Activated CD4-positive, alpha-beta T cell treated with anti-CD3 and anti-CD28 coated beads, Interleukin-2, amount 10 ng/mL, durations not matched to agents 24 days and 14 days (primary cell): ENCODE data around the gene CEP72. TPM values are rescaled to one million over a fixed set of nuclear protein-coding genes. Genes with fewer than 3 reads are reported as not detected.

Experiments
- DNase-seq: peaks from one replicate; pipeline ENCODE4 v3.0.0; 2022
- H3K27ac Mint-ChIP-seq: one replicate; pipeline ENCODE4 v1.8.0; 2022; ENCODE audit warnings: mild to moderate bottlenecking, mixed read lengths
- H3K27me3 Mint-ChIP-seq: one replicate; pipeline ENCODE4 v1.8.0; 2022; ENCODE audit warnings: mixed read lengths
- H3K36me3 Mint-ChIP-seq: one replicate; pipeline ENCODE4 v1.8.0; 2022; ENCODE audit warnings: low read depth, mild to moderate bottlenecking, mixed read lengths
- H3K4me1 Mint-ChIP-seq: one replicate; pipeline ENCODE4 v1.8.0; 2021; ENCODE audit warnings: mixed read lengths
- H3K4me3 Mint-ChIP-seq: one replicate; pipeline ENCODE4 v1.8.0; 2022; ENCODE audit warnings: mild to moderate bottlenecking, moderate library complexity, mixed read lengths
- H3K9me3 Mint-ChIP-seq: one replicate; pipeline ENCODE4 v1.8.0; 2021; ENCODE audit warnings: mixed read lengths
- intact Hi-C: fragments of 100-400 bp; cut with micrococcal nuclease; formaldehyde crosslinking; loops from one replicate; pipeline ENCODE4 v1.15.1; 2023
- total RNA-seq: library from RNA; stranded (reverse); gene quantifications from 2 replicates; pipeline ENCODE4 v1.2.3, GENCODE V29; 2022

The CEP72 gene
- total RNA-seq, 1 donor from 2014 or later: 36.0 TPM

DNA sequence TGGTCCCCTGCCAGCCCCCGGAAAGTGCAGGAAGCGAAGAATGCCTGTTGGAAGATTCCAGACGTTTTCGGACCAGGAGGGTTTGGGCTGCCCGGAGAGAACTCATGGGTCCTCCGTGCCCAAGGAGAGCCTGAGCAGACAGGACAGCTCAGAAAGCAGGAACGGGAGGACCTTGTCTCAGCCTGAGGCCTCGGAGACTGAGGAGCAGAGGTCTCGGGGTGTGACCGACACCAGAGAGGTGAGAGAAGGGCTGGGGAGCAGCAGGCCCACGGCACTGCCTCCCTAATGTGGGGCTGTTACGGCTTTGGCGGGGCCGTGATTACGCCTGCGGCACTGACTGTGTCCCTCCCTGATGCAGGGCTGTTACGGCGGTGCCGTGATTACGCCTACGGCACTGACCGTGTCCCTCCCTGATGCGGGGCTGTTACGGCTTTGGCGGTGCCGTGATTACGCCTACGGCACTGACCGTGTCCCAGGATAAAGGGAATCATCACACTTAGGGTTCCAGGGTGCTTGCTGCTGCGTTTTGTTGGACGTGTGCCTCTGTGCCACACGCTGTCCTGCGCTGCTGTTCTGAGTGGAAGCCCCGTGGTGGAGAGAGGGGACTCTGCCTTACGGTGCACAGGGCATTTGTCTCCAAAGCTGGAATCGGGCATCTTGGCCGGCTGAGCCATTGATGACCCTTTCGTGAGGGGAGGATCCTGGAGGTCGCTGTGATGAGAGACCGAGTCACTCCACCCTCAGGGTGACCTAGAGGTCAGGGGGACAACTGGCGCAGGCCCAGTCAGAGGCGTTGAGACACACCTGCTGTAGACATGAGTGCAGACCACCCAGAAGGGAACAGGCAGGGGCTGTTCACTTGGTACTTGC lies 25.7 kb downstream of the CEP72 start:
- H3K27ac Mint-ChIP-seq: no peak overlapping the region
- no peaks in the 10 kb centered on the region for H3K4me1 Mint-ChIP-seq
- intact Hi-C loops: no loop called here
- H3K9me3 Mint-ChIP-seq: no peaks in the 10 kb centered on the region
- no peak for DNase-seq
- peaks cover 32% of the 10 kb centered on the region for H3K36me3 Mint-ChIP-seq
- no peak overlapping the region for H3K4me3 Mint-ChIP-seq
- no peaks in the 10 kb centered on the region for H3K27me3 Mint-ChIP-seq

GRCh38 chr5:638501-639252 lies 26.5 kb downstream of the CEP72 start:
- DNase-seq: no peak
- intact Hi-C loops: no loop called here
- Mint-ChIP-seq H3K4me3 (no peak overlapping the region), H3K27ac (no peak overlapping the region), H3K4me1 (no peaks in the 10 kb centered on the region), H3K36me3 (peaks cover 32% of the 10 kb centered on the region), H3K27me3 (no peaks in the 10 kb centered on the region), H3K9me3 (no peaks in the 10 kb centered on the region)

GRCh38 chr5:639253-639530 lies 27.1 kb downstream of the CEP72 start:
- Mint-ChIP-seq H3K27ac (no peak overlapping the region), H3K4me1 (no peaks in the 10 kb centered on the region), H3K9me3 (no peaks in the 10 kb centered on the region), H3K36me3 (peaks cover 34% of the 10 kb centered on the region), H3K27me3 (no peaks in the 10 kb centered on the region), H3K4me3 (no peak overlapping the region)
- intact Hi-C loops: no loop called here
- no peak for DNase-seq

DNA sequence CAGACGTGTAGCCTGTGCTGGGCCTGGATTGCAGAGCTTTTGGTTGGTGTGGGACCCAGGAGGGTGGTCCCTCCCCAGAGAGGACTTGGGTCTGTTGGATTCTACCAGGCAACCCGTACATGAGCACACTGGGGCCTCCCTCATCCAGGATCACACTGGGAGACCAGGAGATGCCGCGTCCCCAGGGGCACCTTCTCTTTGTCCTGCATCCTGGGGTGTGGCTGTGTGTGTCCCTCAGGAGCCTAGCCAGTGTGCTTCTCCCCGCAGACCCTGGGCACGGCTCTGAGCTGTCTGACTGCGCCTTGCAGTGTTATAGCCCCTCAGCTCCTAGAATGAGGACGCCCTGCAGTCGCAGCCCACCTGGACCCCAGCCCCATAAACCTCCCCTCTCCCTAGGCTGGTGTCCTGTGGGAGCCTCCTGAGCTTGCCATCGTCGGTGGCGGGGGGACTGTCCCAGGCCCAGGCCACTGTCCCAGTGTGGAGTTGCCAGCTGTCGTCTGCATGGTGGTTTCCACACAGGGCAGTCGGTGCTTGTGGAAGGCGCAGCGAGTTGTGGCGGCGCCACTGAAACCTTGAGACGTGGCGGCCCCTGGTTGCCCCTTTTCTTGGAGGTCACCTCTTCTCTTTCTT lies 27.6 kb downstream of the CEP72 start:
- H3K36me3 Mint-ChIP-seq: peaks cover 32% of the 10 kb centered on the region
- DNase-seq: no peak
- H3K9me3 Mint-ChIP-seq: no peaks in the 10 kb centered on the region
- H3K27me3 Mint-ChIP-seq: no peaks in the 10 kb centered on the region
- H3K4me3 Mint-ChIP-seq: no peak overlapping the region
- no peaks in the 10 kb centered on the region for H3K4me1 Mint-ChIP-seq
- H3K27ac Mint-ChIP-seq: no peak overlapping the region
- intact Hi-C loops: no loop called here

- no peaks in the 10 kb centered on the region for H3K4me1 Mint-ChIP-seq
- H3K36me3 Mint-ChIP-seq: peaks cover 33% of the 10 kb centered on the region
- no peaks in the 10 kb centered on the region for H3K9me3 Mint-ChIP-seq
- intact Hi-C loops: no loop called here
- no peak overlapping the region for H3K27ac Mint-ChIP-seq
- no peak for DNase-seq
- no peaks in the 10 kb centered on the region for H3K27me3 Mint-ChIP-seq
- H3K4me3 Mint-ChIP-seq: no peak overlapping the region
Observed at GRCh38 chr5:640461-641330, 28.6 kb downstream of the CEP72 start.

DNA sequence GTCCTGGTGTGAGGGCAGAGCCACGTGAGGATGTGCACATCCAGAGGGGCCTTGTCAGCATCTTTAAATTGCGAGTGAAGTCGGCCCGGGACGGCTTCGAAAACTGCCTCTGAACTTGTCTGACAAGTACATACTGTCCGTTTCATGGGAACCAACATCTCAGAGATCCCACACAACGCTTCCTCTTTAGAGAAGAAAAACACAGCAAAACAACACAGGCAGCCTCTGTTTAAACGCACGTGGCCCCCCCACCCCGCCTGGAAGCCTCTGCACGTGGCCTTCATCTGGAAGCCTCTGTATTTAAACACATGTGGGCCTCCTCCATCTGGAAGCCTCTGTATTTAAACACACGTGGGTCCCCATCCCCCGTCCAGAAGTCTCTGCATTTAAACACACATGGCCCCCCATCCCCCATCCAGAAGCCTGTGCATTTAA lies 29.2 kb downstream of the CEP72 start:
- intact Hi-C loops: no loop called here
- H3K27ac Mint-ChIP-seq: no peak overlapping the region
- DNase-seq: no peak
- peaks cover 32% of the 10 kb centered on the region for H3K36me3 Mint-ChIP-seq
- no peaks in the 10 kb centered on the region for H3K4me1 Mint-ChIP-seq
- H3K9me3 Mint-ChIP-seq: no peaks in the 10 kb centered on the region
- H3K4me3 Mint-ChIP-seq: no peak overlapping the region
- no peaks in the 10 kb centered on the region for H3K27me3 Mint-ChIP-seq

DNA sequence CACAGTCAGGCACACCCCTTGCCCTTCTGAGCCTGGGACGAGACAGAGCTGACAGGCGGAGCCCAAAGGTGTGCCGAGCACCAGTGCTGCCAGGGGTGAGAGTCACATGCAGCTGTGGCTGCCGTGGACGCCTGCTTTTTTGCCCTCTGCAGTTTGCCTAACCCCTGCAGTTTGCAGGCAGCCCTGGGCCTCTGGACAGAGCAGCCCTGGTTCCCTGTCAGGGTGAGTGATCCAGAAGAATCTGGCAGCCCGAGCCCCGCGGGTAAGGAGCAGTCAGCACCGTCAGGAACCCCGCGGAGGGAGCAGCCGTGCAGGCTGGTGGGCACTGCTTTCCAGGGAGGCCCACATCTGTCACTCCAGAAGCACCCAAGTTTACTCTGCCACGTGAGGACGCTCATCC lies 30.3 kb downstream of the CEP72 start:
- Mint-ChIP-seq H3K27ac (no peak overlapping the region), H3K4me3 (no peak overlapping the region), H3K4me1 (no peaks in the 10 kb centered on the region), H3K9me3 (no peaks in the 10 kb centered on the region), H3K27me3 (no peaks in the 10 kb centered on the region), H3K36me3 (peaks cover 30% of the 10 kb centered on the region)
- intact Hi-C loops: no loop called here
- DNase-seq: no peak

DNA sequence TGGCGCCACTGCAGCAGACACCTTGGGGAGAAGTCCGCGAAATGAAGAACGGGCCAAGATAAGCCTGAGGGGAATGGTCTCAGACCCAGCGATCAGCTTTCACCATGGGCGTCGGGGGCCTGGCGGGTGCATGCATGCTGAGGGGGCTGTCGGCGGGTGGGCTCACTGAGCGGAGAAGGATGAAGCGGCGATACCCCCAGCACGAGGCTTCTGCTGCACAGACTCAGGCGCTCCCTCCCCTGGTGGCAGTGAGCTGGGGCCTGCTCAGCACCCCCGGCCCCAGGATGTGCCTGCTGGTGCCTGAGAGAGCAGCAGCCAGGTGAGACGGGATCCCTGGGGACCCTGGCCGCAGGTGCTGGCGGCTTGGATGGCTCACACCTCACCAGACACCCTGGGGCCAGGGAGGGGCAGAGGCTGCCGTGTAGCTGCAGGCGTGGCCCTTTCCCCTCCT lies 31.2 kb downstream of the CEP72 start:
- intact Hi-C loops: no loop called here
- no peaks in the 10 kb centered on the region for H3K27me3 Mint-ChIP-seq
- H3K36me3 Mint-ChIP-seq: peaks cover 26% of the 10 kb centered on the region
- no peak for DNase-seq
- H3K27ac Mint-ChIP-seq: no peak overlapping the region
- no peak overlapping the region for H3K4me3 Mint-ChIP-seq
- H3K4me1 Mint-ChIP-seq: no peaks in the 10 kb centered on the region
- H3K9me3 Mint-ChIP-seq: no peaks in the 10 kb centered on the region

DNA sequence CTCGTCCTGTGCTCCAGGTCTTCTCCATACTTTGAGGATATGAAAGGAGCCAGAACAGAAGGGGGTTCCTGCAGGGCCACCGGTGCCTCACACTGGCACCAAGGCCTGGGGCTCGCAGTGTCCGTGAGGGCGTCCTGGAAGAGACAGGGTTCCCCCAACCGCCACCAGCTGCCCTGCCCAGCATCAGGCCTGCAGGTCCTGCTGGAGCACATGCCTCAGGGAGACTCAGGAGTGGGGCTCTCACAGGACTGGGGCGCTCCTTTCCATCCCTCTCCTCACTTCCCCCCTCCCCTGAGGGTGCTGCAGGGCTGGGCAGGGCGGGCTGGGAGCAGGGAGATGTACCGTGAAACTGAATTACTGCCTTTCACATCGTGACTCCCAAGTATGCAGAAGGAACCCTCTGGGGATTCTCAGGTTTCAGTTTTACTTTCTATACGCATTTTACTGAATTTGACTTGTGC lies 31.7 kb downstream of the CEP72 start:
- intact Hi-C loops: no loop called here
- Mint-ChIP-seq H3K4me3 (no peak overlapping the region), H3K27ac (no peak overlapping the region), H3K4me1 (no peaks in the 10 kb centered on the region), H3K27me3 (no peaks in the 10 kb centered on the region), H3K36me3 (peaks cover 26% of the 10 kb centered on the region), H3K9me3 (no peaks in the 10 kb centered on the region)
- no peak for DNase-seq

- no peak overlapping the region for H3K27ac Mint-ChIP-seq
- H3K9me3 Mint-ChIP-seq: no peaks in the 10 kb centered on the region
- H3K4me3 Mint-ChIP-seq: no peak overlapping the region
- H3K4me1 Mint-ChIP-seq: no peaks in the 10 kb centered on the region
- intact Hi-C loops: no loop called here
- H3K36me3 Mint-ChIP-seq: peaks cover 24% of the 10 kb centered on the region
- DNase-seq: no peak
- H3K27me3 Mint-ChIP-seq: no peaks in the 10 kb centered on the region
Observed at GRCh38 chr5:644509-644908, 32.4 kb downstream of the CEP72 start.

GRCh38 chr5:644971-645370 lies 32.8 kb downstream of the CEP72 start:
- H3K4me1 Mint-ChIP-seq: no peaks in the 10 kb centered on the region
- no peaks in the 10 kb centered on the region for H3K9me3 Mint-ChIP-seq
- no peak overlapping the region for H3K4me3 Mint-ChIP-seq
- H3K27me3 Mint-ChIP-seq: no peaks in the 10 kb centered on the region
- no peak for DNase-seq
- intact Hi-C loops: no loop called here
- peaks cover 24% of the 10 kb centered on the region for H3K36me3 Mint-ChIP-seq
- no peak overlapping the region for H3K27ac Mint-ChIP-seq

DNA sequence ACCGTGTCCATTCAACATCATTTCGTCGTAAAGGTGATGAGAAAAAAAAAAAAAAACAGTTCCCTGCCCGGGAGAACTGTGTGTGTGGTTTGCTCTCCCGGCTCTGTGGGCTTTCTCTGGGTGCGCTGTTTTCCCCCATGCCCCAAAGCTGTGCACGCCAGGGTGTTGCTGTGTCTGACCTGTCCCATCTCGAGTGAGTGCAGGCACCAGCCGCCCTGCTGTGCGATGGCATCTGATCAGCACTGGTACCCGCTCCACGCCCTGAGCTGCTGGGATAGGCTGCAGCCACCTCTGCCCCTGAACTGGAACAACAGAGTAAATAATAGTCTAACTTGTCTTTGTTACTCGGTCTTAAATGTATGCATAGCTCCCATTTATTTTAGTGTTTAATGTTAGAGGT lies 33.3 kb downstream of the CEP72 start:
- intact Hi-C loops: no loop called here
- DNase-seq: no peak
- no peaks in the 10 kb centered on the region for H3K27me3 Mint-ChIP-seq
- H3K27ac Mint-ChIP-seq: no peak overlapping the region
- peaks cover 22% of the 10 kb centered on the region for H3K36me3 Mint-ChIP-seq
- H3K4me3 Mint-ChIP-seq: no peak overlapping the region
- no peaks in the 10 kb centered on the region for H3K4me1 Mint-ChIP-seq
- H3K9me3 Mint-ChIP-seq: no peaks in the 10 kb centered on the region

GRCh38 chr5:646396-647201 lies 34.5 kb downstream of the CEP72 start:
- Mint-ChIP-seq H3K27me3 (no peaks in the 10 kb centered on the region), H3K4me3 (no peak overlapping the region), H3K27ac (no peak overlapping the region), H3K9me3 (no peaks in the 10 kb centered on the region), H3K36me3 (peaks cover 22% of the 10 kb centered on the region), H3K4me1 (no peaks in the 10 kb centered on the region)
- intact Hi-C loops: no loop called here
- DNase-seq: no peak
